GM12875 (cell line): Measurements from ENCODE around the gene LILRA6.
A peak's percentile ranks its signal among the peaks of the same experiment; 100 is the strongest.
"Not testable (repeated sequence)": the region's sequence is repeated elsewhere in the genome, so short reads cannot be mapped to it uniquely, and the experiment has no call there.

Experiments used
- H3K4me3 ChIP-seq: one replicate; pipeline ENCODE4 v1.5.1; 2011; ENCODE audit warnings: low read depth, low read length, control low read depth
- CTCF ChIP-seq: IDR thresholded peaks from 2 replicates; pipeline ENCODE4 v1.5.1; 2011; ENCODE audit warnings: low read depth, mild to moderate bottlenecking, control low read depth, inconsistent platforms, low read length, moderate library complexity, borderline replicate concordance; ENCODE audit not compliant: insufficient read depth

LILRA6 gene

GRCh38 chr19:54233941-54234340 is 8.6 kb downstream of the LILRA6 start:
- no peak for TF ChIP-seq CTCF
- no peak overlapping the region for H3K4me3 ChIP-seq

- H3K4me3 ChIP-seq = no peak overlapping the region
- TF ChIP-seq CTCF = peak; percentile 99
These were observed 11.3 kb downstream of the LILRA6 start for GRCh38 chr19:54231077-54231931.

- TF ChIP-seq CTCF = no peak
These were observed 12.6 kb downstream of the LILRA6 start for GRCh38 chr19:54230031-54230430.

GRCh38 chr19:54229146-54229545 is 13.4 kb downstream of the LILRA6 start:
- no peak overlapping the region for H3K4me3 ChIP-seq
- TF ChIP-seq CTCF = no peak

More at GRCh38 chr19:54230031-54230430, 12.6 kb downstream of the LILRA6 start:
- no peak overlapping the region for H3K4me3 ChIP-seq

GRCh38 chr19:54224619-54225018 is 18.0 kb downstream of the LILRA6 start:
- not testable (repeated sequence) for H3K4me3 ChIP-seq

GRCh38 chr19:54223937-54224281 is 18.7 kb downstream of the LILRA6 start:
- H3K4me3 ChIP-seq = not testable (repeated sequence)

- not testable (repeated sequence) for H3K4me3 ChIP-seq
These were observed 19.2 kb downstream of the LILRA6 start for GRCh38 chr19:54223277-54223936.

GRCh38 chr19:54222474-54223276 is 19.9 kb downstream of the LILRA6 start, which contains the start of gene LILRB3:
TSS of gene LILRB3 (minus strand) at chr19:54223007. CDS start at chr19:54222976, 31 bp downstream.
- H3K4me3 ChIP-seq = not testable (repeated sequence)

- not testable (repeated sequence) for H3K4me3 ChIP-seq
These were observed 20.6 kb downstream of the LILRA6 start for GRCh38 chr19:54221947-54222346.

GRCh38 chr19:54219702-54220101 is 22.9 kb downstream of the LILRA6 start:
- not testable (repeated sequence) for H3K4me3 ChIP-seq
